Stimulated activated CD4-positive, alpha-beta T cell treated with anti-CD3 and anti-CD28 coated beads, Interleukin-15, amount 100 ng/mL, for 1 hour (primary cell): ENCODE measurements around the gene TMEM161A.
"Not testable (repeated sequence)": the region's sequence is repeated elsewhere in the genome, so short reads cannot be mapped to it uniquely, and the experiment has no call there.

Source experiments
- DNase-seq, 2 donors: peaks; one replicate each; pipeline ENCODE4 v3.0.0-alpha.2; 2020; ENCODE audit warnings: low read depth in 1 of 2, low spot score in 1 of 2

TMEM161A gene

GRCh38 chr19:19138109-19138981 is at the start of gene TMEM161A:
TSS of gene TMEM161A (minus strand) at chr19:19138478. CDS start at chr19:19138428, 50 bp downstream.
- peak; percentile 87 to 92 for DNase-seq

GRCh38 chr19:19186742-19187141 is 48.5 kb upstream of the TMEM161A start:
- no peak for DNase-seq

DNA sequence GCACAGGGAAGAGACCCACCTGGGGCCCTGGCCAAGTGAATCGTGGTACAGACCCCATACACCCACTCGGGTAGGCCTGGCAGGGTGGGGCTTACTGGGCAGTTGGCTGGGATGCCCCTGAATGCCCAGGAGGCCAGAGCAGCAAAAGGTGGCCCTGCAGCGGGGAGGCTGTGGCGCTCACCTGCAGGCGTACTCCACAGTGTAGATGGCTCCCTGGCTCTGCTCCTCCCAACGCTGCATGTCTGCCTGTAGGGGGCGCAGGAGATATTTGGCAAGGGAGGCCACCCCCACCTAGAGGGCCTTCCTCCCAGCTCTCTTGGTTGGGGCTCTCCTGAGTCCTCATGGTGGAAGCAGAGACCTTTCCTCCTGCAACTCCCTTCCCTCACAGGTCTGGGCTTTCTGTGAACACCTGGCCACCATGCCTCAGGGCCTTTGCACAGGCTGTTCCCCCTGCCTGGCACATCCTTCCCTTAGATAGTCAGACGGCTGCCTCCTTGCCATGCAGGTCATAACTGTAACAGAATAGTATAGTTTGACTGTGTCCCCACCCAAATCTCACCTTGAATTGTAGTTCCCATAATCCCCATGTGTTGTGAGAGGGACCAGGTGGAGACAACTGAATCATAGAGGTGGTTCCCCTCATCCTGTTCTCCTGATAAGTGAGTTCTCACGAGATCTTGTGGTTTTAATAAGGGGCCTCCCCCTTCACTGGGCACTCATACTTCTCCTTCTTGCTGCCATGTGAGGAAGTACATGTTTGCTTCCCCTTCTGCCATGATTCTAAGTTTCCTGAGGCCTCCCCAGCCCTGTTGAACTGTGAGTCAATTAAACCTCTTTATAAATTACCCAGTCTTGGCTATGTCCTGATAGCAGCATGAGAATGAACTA is 47.8 kb upstream of the TMEM161A start:
- peak; percentile 32 to 33 for DNase-seq

GRCh38 chr19:19181488-19181998 is 43.3 kb upstream of the TMEM161A start:
- no peak for DNase-seq

DNA sequence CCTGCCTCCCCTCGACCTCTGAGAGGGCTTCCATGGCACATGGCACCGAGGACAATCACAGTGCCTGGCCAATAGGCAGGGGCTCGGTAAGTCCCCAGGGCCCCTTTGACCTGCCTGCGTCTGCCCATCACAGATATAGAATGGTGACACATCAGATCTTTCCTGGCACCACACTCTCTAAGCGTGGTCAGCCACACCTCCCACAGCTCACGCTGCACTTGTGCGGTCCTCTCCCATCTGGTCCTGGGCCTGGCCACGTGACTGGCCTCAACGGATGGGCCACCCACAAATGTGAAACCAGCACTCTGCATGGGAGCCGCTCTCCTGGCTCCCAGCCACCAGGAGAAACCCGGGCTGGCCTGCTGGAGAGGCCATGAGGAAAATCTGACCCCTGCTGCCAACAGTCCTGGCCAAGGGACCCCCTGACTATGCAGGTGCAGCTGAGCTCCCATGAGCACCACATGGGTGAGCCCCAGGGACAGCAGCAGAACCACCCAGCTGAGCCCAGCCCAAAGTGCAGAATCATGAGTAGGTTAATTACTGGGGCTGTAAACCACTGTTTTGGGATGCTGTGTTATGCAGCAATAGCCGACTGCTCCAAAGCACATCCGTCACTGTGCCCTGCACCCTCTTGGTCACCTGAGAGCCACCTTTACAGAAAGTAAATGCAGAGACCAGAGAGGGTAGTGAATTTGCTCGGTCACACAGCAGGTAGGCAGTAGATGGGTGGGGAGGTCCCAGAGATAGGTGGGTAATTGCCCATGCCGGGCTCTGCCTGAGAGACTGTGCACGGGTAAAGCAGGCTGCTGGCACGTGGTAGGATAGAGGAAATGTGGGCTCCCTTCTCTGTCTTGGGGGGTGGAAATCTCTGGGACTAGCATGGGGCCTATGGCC is 41.5 kb upstream of the TMEM161A start:
- no peak for DNase-seq

GRCh38 chr19:19176950-19177349 is 38.7 kb upstream of the TMEM161A start:
- no peak for DNase-seq

DNA sequence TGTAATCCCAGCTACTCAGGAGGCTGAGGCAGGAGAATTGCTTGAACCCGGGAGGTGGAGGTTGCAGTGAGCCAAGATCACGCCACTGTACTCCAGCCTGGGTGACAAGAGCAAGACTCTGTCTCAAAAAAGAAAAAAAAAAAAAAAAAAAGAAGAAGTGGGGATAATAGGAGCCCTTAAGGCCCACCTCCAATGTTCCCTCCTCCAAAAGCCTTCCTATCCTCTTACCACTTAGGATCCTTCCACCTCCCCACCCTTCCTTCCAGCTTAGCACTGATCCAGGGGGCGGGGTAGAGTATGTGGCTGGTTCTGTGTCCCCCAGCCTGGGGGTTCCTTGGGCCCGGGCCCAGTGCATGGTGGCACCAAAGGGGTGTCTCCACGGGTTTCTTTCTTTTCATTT is 35.0 kb upstream of the TMEM161A start:
- not testable (repeated sequence) for DNase-seq

DNA sequence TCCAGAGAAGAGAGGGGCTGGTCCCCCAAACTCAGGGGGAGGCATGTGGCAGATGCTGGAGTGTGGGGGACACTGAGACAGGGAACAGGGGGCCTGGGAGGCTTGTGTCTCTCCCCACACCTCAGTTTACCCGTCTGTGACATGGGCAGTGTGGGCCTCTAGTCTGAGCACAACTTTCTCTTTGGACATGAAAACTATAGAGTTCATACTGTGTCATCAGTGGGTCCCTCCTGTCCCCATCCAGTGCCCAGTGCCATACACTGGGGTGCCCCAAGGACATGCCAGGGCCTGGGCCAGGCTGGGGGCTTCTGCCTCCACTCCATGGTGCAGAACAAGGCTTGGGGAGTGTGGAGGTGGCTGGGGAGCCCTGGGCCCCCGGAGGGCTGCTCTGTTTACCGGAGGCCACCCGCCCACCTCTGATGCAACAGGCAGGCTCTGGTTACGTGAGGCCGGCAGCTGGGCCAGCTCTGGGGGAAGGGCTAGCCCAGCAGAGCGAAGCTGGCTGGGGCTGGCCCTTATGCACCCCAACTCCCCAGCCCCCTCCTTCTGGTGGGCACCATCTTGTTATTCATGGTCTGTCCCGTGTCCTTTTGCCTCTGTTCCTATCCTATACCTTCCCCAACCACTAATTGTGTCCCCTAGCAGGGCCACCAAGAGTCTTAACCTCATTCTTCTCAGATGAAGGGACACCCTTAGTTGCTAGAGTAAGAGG is 33.7 kb upstream of the TMEM161A start:
- no peak for DNase-seq

DNA sequence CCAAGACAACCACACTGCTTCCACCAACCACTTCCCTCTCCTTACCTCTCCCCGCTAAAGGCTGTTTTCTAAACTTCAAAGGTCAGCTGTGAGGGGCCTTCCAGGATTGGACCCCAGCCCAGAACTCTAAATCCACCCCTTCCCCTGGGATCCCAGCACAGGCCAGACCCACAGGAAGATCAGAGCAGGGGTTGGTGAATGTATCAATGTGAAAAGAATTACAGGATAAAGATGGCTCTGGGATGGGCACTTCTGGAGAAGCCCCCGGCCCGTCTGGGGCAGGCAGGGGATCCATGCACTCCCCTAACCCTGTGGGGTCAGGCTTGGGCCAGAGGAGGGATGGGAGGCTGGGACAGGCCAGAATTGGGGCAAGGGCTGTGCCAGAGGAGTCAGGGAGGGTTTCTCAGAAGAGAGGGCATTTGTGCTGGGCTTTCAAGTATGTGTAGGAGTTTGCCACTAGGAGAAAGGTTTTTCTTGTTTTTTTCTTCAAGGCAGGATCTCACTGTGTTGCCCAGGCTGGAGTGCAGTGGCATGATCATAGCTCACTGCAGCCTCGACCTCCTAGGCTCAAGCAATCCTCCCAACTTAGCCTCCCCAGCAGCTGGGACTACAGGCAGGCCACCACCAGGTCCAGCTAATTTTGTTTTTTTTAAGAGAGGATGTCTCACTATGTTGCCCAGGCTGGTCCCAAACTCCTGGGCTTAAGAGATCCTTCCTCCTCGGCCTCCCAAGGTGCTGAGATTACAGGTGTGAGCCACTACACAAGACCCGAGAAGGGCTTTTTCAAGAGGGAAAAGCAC is 32.8 kb upstream of the TMEM161A start:
- DNase-seq, result no peak

GRCh38 chr19:19170053-19170872 is 32.0 kb upstream of the TMEM161A start, which contains the start of gene MEF2B:
TSS of gene MEF2B (minus strand) at chr19:19170263. CDS start at chr19:19150735, 19,528 bp downstream.
- DNase-seq, result peak; percentile 55 to 71

GRCh38 chr19:19169236-19170052 is 31.2 kb upstream of the TMEM161A start:
- DNase-seq, result no peak

DNA sequence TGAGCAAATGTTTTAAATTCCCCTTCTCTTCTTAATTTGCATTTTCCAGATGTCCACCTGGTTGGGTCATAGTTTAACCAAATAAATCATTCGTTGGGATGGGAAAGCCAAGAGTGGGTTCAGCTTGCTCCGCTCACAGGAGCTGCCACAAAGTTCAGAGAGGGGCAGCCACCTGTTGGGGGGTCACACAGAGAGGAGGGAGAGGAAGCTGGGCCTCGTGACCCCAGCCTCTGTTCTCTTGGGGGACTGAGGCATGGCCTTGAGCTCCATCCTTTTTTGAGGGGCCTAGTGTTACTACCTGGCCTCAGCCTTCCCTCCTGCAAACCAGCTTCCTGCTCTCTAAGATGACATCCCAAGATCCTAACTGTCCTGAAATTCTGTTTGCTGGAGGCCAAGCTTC is 29.3 kb upstream of the TMEM161A start:
- DNase-seq, result no peak

- DNase-seq, result no peak
Observed at GRCh38 chr19:19165396-19165795, 27.1 kb upstream of the TMEM161A start.

- DNase-seq, result no peak
Observed at GRCh38 chr19:19162495-19162894, 24.2 kb upstream of the TMEM161A start.

DNA sequence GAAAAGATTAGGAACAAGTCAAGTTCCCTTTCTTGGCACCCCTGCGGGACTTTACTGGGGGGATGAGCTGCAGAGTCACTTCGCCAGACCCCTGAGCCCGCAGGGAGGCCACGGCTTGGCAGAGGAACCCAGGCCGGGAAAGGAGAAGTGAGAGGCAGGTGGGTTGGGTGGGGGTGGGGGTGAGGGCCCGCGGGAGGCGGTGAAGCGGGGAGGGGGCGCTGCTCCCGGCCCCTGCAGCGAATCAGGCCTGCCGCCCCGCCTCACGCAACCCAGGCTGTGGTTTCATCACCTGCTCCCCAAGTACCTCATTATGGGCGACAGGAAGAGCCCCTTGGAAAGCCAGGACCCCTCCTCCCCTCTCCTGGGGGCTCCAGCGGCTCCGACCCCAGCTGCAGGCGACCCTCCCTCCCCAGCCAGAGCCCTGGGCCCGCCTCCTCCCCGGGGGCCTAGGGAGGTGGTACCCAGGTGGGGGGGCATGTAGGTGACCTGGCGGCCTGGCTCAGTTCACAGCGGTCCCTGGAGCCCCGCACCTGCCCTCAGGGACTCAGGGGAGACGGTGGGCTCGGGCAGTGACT is 22.3 kb upstream of the TMEM161A start:
- no peak for DNase-seq

GRCh38 chr19:19159534-19159933 is 21.3 kb upstream of the TMEM161A start:
- no peak for DNase-seq

DNA sequence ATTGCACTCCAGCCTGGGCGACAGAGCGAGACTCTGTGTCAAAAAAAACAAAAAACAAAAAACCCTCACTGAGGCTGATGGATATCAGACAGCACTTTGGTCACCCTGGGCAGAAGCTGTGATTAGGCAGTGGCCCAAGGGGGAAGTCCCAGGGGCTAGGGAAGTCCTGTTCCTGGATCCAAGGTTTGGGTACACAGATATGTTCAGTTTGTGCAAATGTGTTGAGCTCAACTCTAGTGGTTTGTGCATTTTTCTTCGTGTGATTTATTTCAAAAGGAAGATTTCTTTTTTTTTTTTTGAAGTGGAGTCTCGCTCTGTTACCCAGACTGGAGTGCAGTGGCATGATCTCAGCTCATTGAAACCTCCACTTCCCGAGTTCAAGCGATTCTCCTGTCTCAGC is 19.5 kb upstream of the TMEM161A start:
- no peak for DNase-seq
